Retinal pigment epithelial cell (primary cell): ENCODE results near the gene CASZ1.

ENCODE experiments used
- DNase-seq: peaks from one replicate; pipeline ENCODE4 v3.0.0-alpha.2; 2010; ENCODE audit warnings: low read depth
- H3K4me3 ChIP-seq: 2 replicates; pipeline ENCODE4 v1.5.1; 2011; ENCODE audit warnings: mild to moderate bottlenecking, low read length, control low read depth, moderate library complexity
- CTCF ChIP-seq: conservative IDR thresholded peaks from 2 replicates; pipeline ENCODE4 v1.5.1; 2011; ENCODE audit warnings: low read depth, low read length, control low read depth, inconsistent platforms

The CASZ1 gene

GRCh38 chr1:10663678-10664035, 132.8 kb downstream of the CASZ1 start:
- no peak overlapping the region for H3K4me3 ChIP-seq
- DNase-seq, result no peak
- no peak for TF ChIP-seq CTCF

GRCh38 chr1:10662824-10663677, 133.4 kb downstream of the CASZ1 start:
- H3K4me3 ChIP-seq, result no peak overlapping the region
- no peak for DNase-seq
- no peak for TF ChIP-seq CTCF

- H3K4me3 ChIP-seq, result no peak overlapping the region
- DNase-seq, result no peak
- TF ChIP-seq CTCF, result no peak
Observed at GRCh38 chr1:10662090-10662688, 134.3 kb downstream of the CASZ1 start.

- TF ChIP-seq CTCF, result no peak
- no peak for DNase-seq
- H3K4me3 ChIP-seq, result no peak overlapping the region
Observed at GRCh38 chr1:10661453-10661852, 135.0 kb downstream of the CASZ1 start.

- no peak for DNase-seq
- H3K4me3 ChIP-seq, result no peak overlapping the region
- no peak for TF ChIP-seq CTCF
Observed at GRCh38 chr1:10659646-10660540, 136.6 kb downstream of the CASZ1 start.

- H3K4me3 ChIP-seq, result no peak overlapping the region
- DNase-seq, result no peak
- no peak for TF ChIP-seq CTCF
Observed at GRCh38 chr1:10659218-10659617, 137.2 kb downstream of the CASZ1 start.
